ENCODE data around the gene PSMA2. TPM values are rescaled to one million over a fixed set of nuclear protein-coding genes. Genes with fewer than 3 reads are reported as not detected.

PSMA2 gene
- total RNA-seq, 1 experiment from 2014 or later, result 175 TPM

- TF ChIP-seq EZH2 (IDR thresholded peaks at IDR 0.05; ENCODE audit: low read depth) (no peak), CTCF (conservative IDR thresholded peaks at IDR 0.05) (no peak)
- Histone ChIP-seq H3K4me1 (replicated peaks; ENCODE audit: insufficient read depth) (no peaks in the 10 kb centered on the region), H3K27me3 (ENCODE audit: insufficient read depth, low read depth) (0 out of 2 replicates have a peak, but pooled peaks cover 5% of the 10 kb centered on the region), H3K4me3 (no peak overlapping the region), H3K36me3 (ENCODE audit: low read depth) (no peaks in the 10 kb centered on the region), H3F3A (ENCODE audit: insufficient read depth, low read depth) (no peaks in the 10 kb centered on the region), H4K20me1 (ENCODE audit: insufficient read depth) (no peaks in the 10 kb centered on the region), H3K9me3 (ENCODE audit: insufficient read depth, low read depth) (no peaks in the 10 kb centered on the region), H3K4me2 (no peak overlapping the region), H3K9me2 (ENCODE audit: insufficient read depth) (peaks cover 2% of the 10 kb centered on the region; the same call in 1 of the 2 replicates), H2AFZ (no peak overlapping the region), H3K79me2 (ENCODE audit: low read depth) (no peaks in the 10 kb centered on the region), H3K27ac (no peak overlapping the region)
- no peak for DNase-seq
- ChIA-PET POLR2A (ENCODE audit: unreplicated experiment) (no interaction called here), CTCF (no interaction called here)
- BruUV-seq (replicated peaks), result no TSS peak
- intact Hi-C loops (cut with micrococcal nuclease; ENCODE audit: unreplicated experiment), result no loop called here
Observed at GRCh38 chr7:42952328-42952727, 20.4 kb upstream of the PSMA2 start.

- no peaks in the 10 kb centered on the region for H3K4me1 ChIP-seq (replicated peaks; ENCODE audit: insufficient read depth)
- H3K9me2 ChIP-seq (ENCODE audit: insufficient read depth), result no peaks in the 10 kb centered on the region
- H3K9me3 ChIP-seq (ENCODE audit: insufficient read depth, low read depth), result no peaks in the 10 kb centered on the region
- no peak overlapping the region for H3K4me3 ChIP-seq
- no peak overlapping the region for H2AFZ ChIP-seq
- no peak for TF ChIP-seq EZH2 (IDR thresholded peaks at IDR 0.05; ENCODE audit: low read depth)
- no TSS peak for BruUV-seq (replicated peaks)
- no peak for DNase-seq
- H3K27me3 ChIP-seq (ENCODE audit: insufficient read depth, low read depth), result 0 out of 2 replicates have a peak, but pooled peaks cover 5% of the 10 kb centered on the region
- no peaks in the 10 kb centered on the region for H3F3A ChIP-seq (ENCODE audit: insufficient read depth, low read depth)
- no peaks in the 10 kb centered on the region for H3K79me2 ChIP-seq (ENCODE audit: low read depth)
- no peaks in the 10 kb centered on the region for H4K20me1 ChIP-seq (ENCODE audit: insufficient read depth)
- ChIA-PET CTCF (no interaction called here), POLR2A (ENCODE audit: unreplicated experiment) (no interaction called here)
- no peak overlapping the region for H3K4me2 ChIP-seq
- no peak overlapping the region for H3K27ac ChIP-seq
- H3K36me3 ChIP-seq (ENCODE audit: low read depth), result no peaks in the 10 kb centered on the region
- intact Hi-C loops (cut with micrococcal nuclease; ENCODE audit: unreplicated experiment), result no loop called here
Observed at GRCh38 chr7:42950417-42950816, 18.4 kb upstream of the PSMA2 start.

- Histone ChIP-seq H3K27me3 (ENCODE audit: insufficient read depth, low read depth) (0 out of 2 replicates have a peak, but pooled peaks cover 5% of the 10 kb centered on the region), H3K4me1 (replicated peaks; ENCODE audit: insufficient read depth) (no peaks in the 10 kb centered on the region), H3K4me3 (no peak overlapping the region), H4K20me1 (ENCODE audit: insufficient read depth) (no peaks in the 10 kb centered on the region), H3K36me3 (ENCODE audit: low read depth) (no peaks in the 10 kb centered on the region), H3K79me2 (ENCODE audit: low read depth) (no peaks in the 10 kb centered on the region), H3K9me2 (ENCODE audit: insufficient read depth) (no peaks in the 10 kb centered on the region), H3K9me3 (ENCODE audit: insufficient read depth, low read depth) (no peaks in the 10 kb centered on the region), H2AFZ (no peak overlapping the region), H3K4me2 (no peak overlapping the region), H3F3A (ENCODE audit: insufficient read depth, low read depth) (no peaks in the 10 kb centered on the region), H3K27ac (no peak overlapping the region)
- no peak for TF ChIP-seq CTCF (conservative IDR thresholded peaks at IDR 0.05)
- no peak for TF ChIP-seq EZH2 (IDR thresholded peaks at IDR 0.05; ENCODE audit: low read depth)
- intact Hi-C loops (cut with micrococcal nuclease; ENCODE audit: unreplicated experiment), result no loop called here
- ChIA-PET POLR2A (ENCODE audit: unreplicated experiment) (no interaction called here), CTCF (no interaction called here)
- BruUV-seq (replicated peaks), result no TSS peak
- no peak for DNase-seq
Observed at GRCh38 chr7:42947521-42947920, 15.5 kb upstream of the PSMA2 start.

- 0 out of 2 replicates have a peak, but pooled peaks cover 5% of the 10 kb centered on the region for H3K27me3 ChIP-seq (ENCODE audit: insufficient read depth, low read depth)
- intact Hi-C loops (cut with micrococcal nuclease; ENCODE audit: unreplicated experiment), result no loop called here
- no peak overlapping the region for H2AFZ ChIP-seq
- no peaks in the 10 kb centered on the region for H3K9me3 ChIP-seq (ENCODE audit: insufficient read depth, low read depth)
- TF ChIP-seq EZH2 (IDR thresholded peaks at IDR 0.05; ENCODE audit: low read depth), result no peak
- no peak for TF ChIP-seq CTCF (conservative IDR thresholded peaks at IDR 0.05)
- no peaks in the 10 kb centered on the region for H3K36me3 ChIP-seq (ENCODE audit: low read depth)
- POLR2A ChIA-PET (ENCODE audit: unreplicated experiment), result no interaction called here
- no peaks in the 10 kb centered on the region for H4K20me1 ChIP-seq (ENCODE audit: insufficient read depth)
- no peaks in the 10 kb centered on the region for H3K79me2 ChIP-seq (ENCODE audit: low read depth)
- H3K9me2 ChIP-seq (ENCODE audit: insufficient read depth), result no peaks in the 10 kb centered on the region
- H3K27ac ChIP-seq, result no peak overlapping the region
- CTCF ChIA-PET, result no interaction called here
- DNase-seq, result no peak
- no peaks in the 10 kb centered on the region for H3K4me1 ChIP-seq (replicated peaks; ENCODE audit: insufficient read depth)
- no peak overlapping the region for H3K4me2 ChIP-seq
- H3K4me3 ChIP-seq, result no peak overlapping the region
- H3F3A ChIP-seq (ENCODE audit: insufficient read depth, low read depth), result no peaks in the 10 kb centered on the region
- no TSS peak for BruUV-seq (replicated peaks)
Observed at GRCh38 chr7:42946627-42946950, 14.6 kb upstream of the PSMA2 start.

All from PC-9 (cell line).